Neural progenitor cell (in vitro differentiated cells): ENCODE data around the gene DEUP1. TPM values are rescaled to one million over a fixed set of nuclear protein-coding genes. Genes with fewer than 3 reads are reported as not detected.
A peak's percentile ranks its signal among the peaks of the same experiment; 100 is the strongest.

ENCODE experiments used
- DNase-seq: peaks from one replicate; pipeline ENCODE4 v3.0.0-alpha.2; 2016; ENCODE audit warnings: low spot score
- H2AFZ ChIP-seq: fragments of 200-600 bp; sonication (generic); replicated peaks from 2 replicates; pipeline ENCODE4 v1.6.1; 2016; ENCODE audit warnings: antibody characterized with exemption
- H3F3A ChIP-seq: fragments of 200-600 bp; sonication (generic); 2 replicates; pipeline ENCODE4 v1.6.1; 2016; ENCODE audit warnings: antibody characterized with exemption, low read depth
- H3K27ac ChIP-seq: fragments of 200-600 bp; sonication (generic); 2 replicates; pipeline ENCODE4 v1.5.1; 2016; ENCODE audit warnings: mild to moderate bottlenecking
- H3K27me3 ChIP-seq: fragments of 200-600 bp; sonication (generic); 2 replicates; pipeline ENCODE4 v1.6.1; 2016; ENCODE audit warnings: mild to moderate bottlenecking, moderate library complexity
- H3K36me3 ChIP-seq: fragments of 200-600 bp; sonication (generic); 2 replicates; pipeline ENCODE4 v1.5.1; 2016
- H3K4me1 ChIP-seq: fragments of 200-600 bp; sonication (generic); 2 replicates; pipeline ENCODE4 v1.6.1; 2016; ENCODE audit warnings: mixed run types
- H3K4me2 ChIP-seq: fragments of 200-600 bp; sonication (generic); 2 replicates; pipeline ENCODE4 v1.6.1; 2016
- H3K4me3 ChIP-seq: fragments of 200-600 bp; sonication (generic); 2 replicates; pipeline ENCODE4 v1.5.1; 2016
- H3K79me2 ChIP-seq: fragments of 200-600 bp; sonication (generic); 2 replicates; pipeline ENCODE4 v1.6.1; 2016; ENCODE audit warnings: low read depth
- H3K9ac ChIP-seq: fragments of 200-600 bp; sonication (generic); 2 replicates; pipeline ENCODE4 v1.6.1; 2016
- H3K9me3 ChIP-seq: fragments of 200-600 bp; sonication (generic); 2 replicates; pipeline ENCODE4 v1.5.1; 2016; ENCODE audit warnings: low read depth
- H4K20me1 ChIP-seq: fragments of 200-600 bp; sonication (generic); 2 replicates; pipeline ENCODE4 v1.6.1; 2016; ENCODE audit warnings: low read depth
- H3K27ac Mint-ChIP-seq: 3 replicates; pipeline ENCODE4 v1.8.0; 2021; ENCODE audit warnings: mixed read lengths
- H3K27me3 Mint-ChIP-seq: 2 replicates; pipeline ENCODE4 v1.8.0; 2022; ENCODE audit warnings: low read depth, mild to moderate bottlenecking, inconsistent platforms, moderate library complexity, mixed read lengths; ENCODE audit not compliant: insufficient read depth
- H3K36me3 Mint-ChIP-seq: 3 replicates; pipeline ENCODE4 v1.8.0; 2021; ENCODE audit warnings: mixed read lengths
- H3K4me1 Mint-ChIP-seq: 3 replicates; pipeline ENCODE4 v1.8.0; 2021; ENCODE audit warnings: mixed read lengths
- H3K4me3 Mint-ChIP-seq: 3 replicates; pipeline ENCODE4 v1.8.0; 2021; ENCODE audit warnings: mild to moderate bottlenecking, moderate library complexity, mixed read lengths
- H3K9me3 Mint-ChIP-seq: 3 replicates; pipeline ENCODE4 v1.8.0; 2020; ENCODE audit warnings: mixed read lengths
- EZH2 ChIP-seq: fragments of 200-600 bp; sonication (generic); IDR thresholded peaks from 2 replicates; pipeline ENCODE4 v1.6.1; 2017; ENCODE audit warnings: antibody characterized with exemption, mild to moderate bottlenecking, moderate library complexity
- EZH2phosphoT487 ChIP-seq: fragments of 200-600 bp; sonication (generic); IDR thresholded peaks from 2 replicates; pipeline ENCODE4 v1.6.1; 2017; ENCODE audit warnings: antibody characterized with exemption
- total RNA-seq: library from RNA; depleted of rRNA; stranded (reverse); fragments of >200 nt; gene quantifications from 2 replicates; pipeline ENCODE4 v1.2.3, GENCODE V29; 2015; ENCODE audit warnings: low replicate concordance
- TF ChIP-seq, protein P1 (sequence below): fragments of 200-600 bp; sonication (generic); IDR thresholded peaks from 2 replicates; pipeline ENCODE4 v1.5.1; 2017; ENCODE audit warnings: antibody characterized with exemption, mild to moderate bottlenecking

The DEUP1 gene
- total RNA-seq, 1 donor from 2014 or later: not detected

DNA sequence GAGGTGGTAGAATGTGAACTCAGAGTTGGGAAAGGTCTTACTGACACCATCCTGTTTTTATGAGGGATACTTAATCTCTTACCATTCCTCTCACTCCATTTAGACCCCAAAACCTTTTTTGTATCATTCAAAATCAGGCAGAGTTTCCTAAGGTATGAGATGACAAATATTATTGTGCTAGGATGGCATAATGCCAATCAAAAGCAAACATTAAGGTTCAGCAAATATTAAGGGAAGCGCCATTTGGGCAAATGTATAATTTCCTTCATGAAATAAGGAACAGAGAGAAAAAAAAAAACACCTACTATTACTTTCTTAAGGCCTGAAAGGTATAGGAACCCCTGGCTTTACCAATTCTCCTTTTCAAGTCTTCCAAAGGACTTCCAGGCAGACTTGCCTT, 150.2 kb downstream of the DEUP1 start:
- peaks cover 51% of the 10 kb centered on the region for H3K4me1 ChIP-seq
- Mint-ChIP-seq H3K36me3 (peaks cover 8% of the 10 kb centered on the region), H3K27ac (peak overlapping the region; percentile 46), H3K4me1 (peaks cover 51% of the 10 kb centered on the region), H3K9me3 (no peaks in the 10 kb centered on the region), H3K4me3 (no peak overlapping the region), H3K27me3 (peaks cover 2% of the 10 kb centered on the region)
- H3K9ac ChIP-seq: no peak overlapping the region
- peaks cover 6% of the 10 kb centered on the region for H4K20me1 ChIP-seq
- peaks cover 24% of the 10 kb centered on the region for H3F3A ChIP-seq
- no peaks in the 10 kb centered on the region for H3K9me3 ChIP-seq
- H2AFZ ChIP-seq: no peak overlapping the region
- no peaks in the 10 kb centered on the region for H3K27me3 ChIP-seq
- H3K4me2 ChIP-seq: no peak overlapping the region
- H3K79me2 ChIP-seq: peaks cover 4% of the 10 kb centered on the region
- no peak for TF ChIP-seq EZH2phosphoT487
- TF ChIP-seq EZH2: no peak
- TF ChIP-seq, protein P1, sequence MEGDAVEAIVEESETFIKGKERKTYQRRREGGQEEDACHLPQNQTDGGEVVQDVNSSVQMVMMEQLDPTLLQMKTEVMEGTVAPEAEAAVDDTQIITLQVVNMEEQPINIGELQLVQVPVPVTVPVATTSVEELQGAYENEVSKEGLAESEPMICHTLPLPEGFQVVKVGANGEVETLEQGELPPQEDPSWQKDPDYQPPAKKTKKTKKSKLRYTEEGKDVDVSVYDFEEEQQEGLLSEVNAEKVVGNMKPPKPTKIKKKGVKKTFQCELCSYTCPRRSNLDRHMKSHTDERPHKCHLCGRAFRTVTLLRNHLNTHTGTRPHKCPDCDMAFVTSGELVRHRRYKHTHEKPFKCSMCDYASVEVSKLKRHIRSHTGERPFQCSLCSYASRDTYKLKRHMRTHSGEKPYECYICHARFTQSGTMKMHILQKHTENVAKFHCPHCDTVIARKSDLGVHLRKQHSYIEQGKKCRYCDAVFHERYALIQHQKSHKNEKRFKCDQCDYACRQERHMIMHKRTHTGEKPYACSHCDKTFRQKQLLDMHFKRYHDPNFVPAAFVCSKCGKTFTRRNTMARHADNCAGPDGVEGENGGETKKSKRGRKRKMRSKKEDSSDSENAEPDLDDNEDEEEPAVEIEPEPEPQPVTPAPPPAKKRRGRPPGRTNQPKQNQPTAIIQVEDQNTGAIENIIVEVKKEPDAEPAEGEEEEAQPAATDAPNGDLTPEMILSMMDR: no peak
- H3K36me3 ChIP-seq: no peaks in the 10 kb centered on the region
- no peak for DNase-seq
- no peak overlapping the region for H3K4me3 ChIP-seq
- H3K27ac ChIP-seq: no peak overlapping the region

DNA sequence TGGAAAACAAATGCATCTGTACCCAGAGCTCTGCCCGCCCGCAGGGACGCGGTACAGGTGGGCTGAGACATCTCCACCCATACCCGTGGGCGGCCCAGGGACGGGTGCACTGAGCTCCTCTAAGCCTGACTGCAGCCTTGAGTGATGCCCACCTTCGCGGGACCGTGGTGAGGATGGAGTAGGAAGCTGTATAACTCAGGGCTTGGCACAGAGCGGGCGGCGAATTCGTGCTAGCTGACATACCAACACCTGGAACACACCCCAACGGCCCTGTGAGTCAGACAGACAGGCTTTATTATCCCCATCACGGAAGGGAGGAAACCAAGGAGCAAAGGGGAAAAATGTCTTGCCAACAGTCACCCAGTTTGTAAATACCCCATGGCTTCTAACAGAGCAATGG, 150.7 kb downstream of the DEUP1 start:
- Histone ChIP-seq H3K4me1 (peaks cover 51% of the 10 kb centered on the region), H3K9ac (no peak overlapping the region), H3K27ac (no peak overlapping the region), H2AFZ (no peak overlapping the region), H3F3A (peaks cover 23% of the 10 kb centered on the region), H3K4me2 (no peak overlapping the region), H3K9me3 (no peaks in the 10 kb centered on the region), H3K4me3 (no peak overlapping the region), H3K79me2 (peaks cover 4% of the 10 kb centered on the region), H3K36me3 (no peaks in the 10 kb centered on the region), H4K20me1 (peaks cover 6% of the 10 kb centered on the region), H3K27me3 (no peaks in the 10 kb centered on the region)
- TF ChIP-seq EZH2 (no peak), EZH2phosphoT487 (no peak)
- TF ChIP-seq, protein P1: no peak
- peaks cover 2% of the 10 kb centered on the region for H3K27me3 Mint-ChIP-seq
- peaks cover 54% of the 10 kb centered on the region for H3K4me1 Mint-ChIP-seq
- H3K4me3 Mint-ChIP-seq: no peak overlapping the region
- H3K9me3 Mint-ChIP-seq: no peaks in the 10 kb centered on the region
- peaks cover 8% of the 10 kb centered on the region for H3K36me3 Mint-ChIP-seq
- DNase-seq: no peak
- H3K27ac Mint-ChIP-seq: no peak overlapping the region

DNA sequence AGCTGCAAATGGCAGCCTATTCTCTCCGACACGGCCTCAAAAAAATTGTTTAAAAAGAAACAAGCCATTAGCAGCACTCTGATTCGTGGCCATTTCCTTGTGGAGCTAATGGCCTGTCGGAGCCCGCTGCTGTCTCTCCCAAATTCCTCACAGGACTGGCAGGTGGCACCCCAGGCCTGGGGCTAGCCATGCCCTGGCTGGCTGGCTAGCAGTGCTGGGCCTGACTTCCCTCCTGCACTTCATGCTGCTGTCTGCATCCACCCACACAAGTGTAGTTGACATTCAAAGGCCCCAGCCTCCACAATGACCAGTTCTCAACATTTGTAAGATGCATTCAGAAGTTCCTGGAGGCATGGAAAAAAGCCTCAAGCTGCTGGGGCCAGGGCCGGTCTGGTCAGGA, 151.2 kb downstream of the DEUP1 start:
- Mint-ChIP-seq H3K36me3 (peaks cover 8% of the 10 kb centered on the region), H3K9me3 (no peaks in the 10 kb centered on the region), H3K27me3 (peaks cover 2% of the 10 kb centered on the region), H3K27ac (no peak overlapping the region), H3K4me3 (no peak overlapping the region), H3K4me1 (peaks cover 49% of the 10 kb centered on the region)
- Histone ChIP-seq H3K4me1 (peaks cover 51% of the 10 kb centered on the region), H3K9ac (no peak overlapping the region), H3K4me3 (no peak overlapping the region), H3F3A (peaks cover 19% of the 10 kb centered on the region), H4K20me1 (peaks cover 8% of the 10 kb centered on the region), H3K27me3 (no peaks in the 10 kb centered on the region), H3K9me3 (no peaks in the 10 kb centered on the region), H3K27ac (no peak overlapping the region), H3K79me2 (peaks cover 4% of the 10 kb centered on the region), H3K4me2 (no peak overlapping the region), H3K36me3 (no peaks in the 10 kb centered on the region), H2AFZ (no peak overlapping the region)
- no peak for DNase-seq
- TF ChIP-seq EZH2phosphoT487 (no peak), EZH2 (no peak)
- TF ChIP-seq, protein P1: no peak
